SW 1271 (cell line): ENCODE measurements around the gene ANO1.

ENCODE experiments used
- DNase-seq, 2 experiments: peaks; one replicate each; lab custom pipeline; 2025; lab: John Stamatoyannopoulos, UW

ANO1 gene

GRCh38 chr11:70138403-70138802 is 60.3 kb downstream of the ANO1 start:
- no peak for DNase-seq

- DNase-seq: no peak
Observed at GRCh38 chr11:70139785-70140410, 61.8 kb downstream of the ANO1 start.

GRCh38 chr11:70140711-70141485 is 62.8 kb downstream of the ANO1 start:
- DNase-seq: no peak

- no peak for DNase-seq
Observed at GRCh38 chr11:70141486-70142220, 63.5 kb downstream of the ANO1 start.

- no peak for DNase-seq
Observed at GRCh38 chr11:70142221-70142875, 64.2 kb downstream of the ANO1 start.

- no peak for DNase-seq
Observed at GRCh38 chr11:70144262-70144661, 66.1 kb downstream of the ANO1 start.

- DNase-seq: peak in 1 of 2 experiments; percentile 29
Observed at GRCh38 chr11:70145071-70145470, 67.0 kb downstream of the ANO1 start.

- DNase-seq: no peak
Observed at GRCh38 chr11:70145841-70146240, 67.7 kb downstream of the ANO1 start.

GRCh38 chr11:70146299-70146698 is 68.2 kb downstream of the ANO1 start:
- DNase-seq: no peak

GRCh38 chr11:70146895-70147520 is 68.9 kb downstream of the ANO1 start:
- no peak for DNase-seq

- no peak for DNase-seq
Observed at GRCh38 chr11:70147668-70148067, 69.6 kb downstream of the ANO1 start.

GRCh38 chr11:70151671-70152070 is 73.6 kb downstream of the ANO1 start:
- no peak for DNase-seq

- no peak for DNase-seq
Observed at GRCh38 chr11:70153133-70153727, 75.1 kb downstream of the ANO1 start.

- no peak for DNase-seq
Observed at GRCh38 chr11:70155386-70155785, 77.3 kb downstream of the ANO1 start.

GRCh38 chr11:70156291-70157037 is 78.3 kb downstream of the ANO1 start:
- DNase-seq: no peak

- peak in 1 of 2 experiments; percentile 16 for DNase-seq
Observed at GRCh38 chr11:70158201-70158600, 80.1 kb downstream of the ANO1 start.

- DNase-seq: no peak
Observed at GRCh38 chr11:70158757-70159389, 80.8 kb downstream of the ANO1 start.

- peak; percentile 90 to 94 for DNase-seq
Observed at GRCh38 chr11:70159627-70160570, 81.8 kb downstream of the ANO1 start.

- DNase-seq: no peak
Observed at GRCh38 chr11:70161043-70161625, 83.0 kb downstream of the ANO1 start.
